K562 (cell line): Measurements from ENCODE around the gene ZFAND2B.

Source experiments
- CTCF ChIP-seq, 3 experiments: IDR thresholded peaks in 2 of 3; conservative IDR thresholded peaks in 1 of 3; 2 replicates each; pipeline ENCODE4 v1.5.1; 2011 to 2012; ENCODE audit warnings: low read length in 3 of 3, mild to moderate bottlenecking in 3 of 3, control low read depth in 2 of 3, improper control_type of control experiment in 1 of 3, inconsistent platforms in 1 of 3, low read depth in 1 of 3, mixed read lengths in 1 of 3, moderate library complexity in 1 of 3; ENCODE audit not compliant: insufficient read depth in 2 of 3
- FOXJ3 ChIP-seq: sonication (generic); formaldehyde crosslinking; IDR thresholded peaks from 2 replicates; pipeline ENCODE4 v1.4.0; 2020; ENCODE audit warnings: mild to moderate bottlenecking, missing genetic modification reagents
- POLR2AphosphoS5 ChIP-seq: IDR thresholded peaks from 2 replicates; pipeline ENCODE4 v1.6.1; 2011; ENCODE audit warnings: mild to moderate bottlenecking, low read depth, low read length, moderate library complexity; ENCODE audit not compliant: control insufficient read depth, insufficient read depth
- SMAD2 ChIP-seq: fragments of 150-350 bp; IDR thresholded peaks from 2 replicates; pipeline ENCODE4 v1.6.1; 2014; ENCODE audit warnings: low read depth, mild to moderate bottlenecking, low read length
- ZC3H4 ChIP-seq: sonication (generic); formaldehyde crosslinking; IDR thresholded peaks from 2 replicates; pipeline ENCODE4 v1.9.0; 2021; ENCODE audit warnings: missing genetic modification reagents, borderline replicate concordance
- ZNF24 ChIP-seq: fragments of 450-650 bp; IDR thresholded peaks from 2 replicates; pipeline ENCODE4 v1.6.1; 2016

- TF ChIP-seq CTCF (IDR thresholded peaks at IDR 0.05 in 2 of 3, conservative IDR thresholded peaks at IDR 0.05 in 1 of 3; ENCODE audit: insufficient read depth in 2 of 3, low read depth in 1 of 3, low read length in 3 of 3) (no peak), SMAD2 (no peak), FOXJ3 (CRISPR knock-in tag) (no peak), POLR2AphosphoS5 (no peak), ZNF24 (no peak), ZC3H4 (CRISPR knock-in tag) (no peak)
Measured at GRCh38 chr2:219234331-219234730, 27.7 kb downstream of the ZFAND2B start.
